Activated CD8-positive, alpha-beta memory T cell treated with anti-CD3 and anti-CD28 coated beads, Interleukin-2, amount 50 U/mL, for 4 hours (primary cell): ENCODE measurements around the gene C6.
"Not testable (repeated sequence)": the region's sequence is repeated elsewhere in the genome, so short reads cannot be mapped to it uniquely, and the experiment has no call there.

Experiments
- DNase-seq: peaks from one replicate; pipeline ENCODE4 v3.0.0-alpha.2; 2020

Gene C6

GRCh38 chr5:41213340-41213739 is at the start of gene C6:
C6 (minus strand) TSS chr5:41213532; CDS start chr5:41203230, 10,302 bp downstream.
- DNase-seq = no peak

- DNase-seq = no peak
Measured at GRCh38 chr5:41256400-41256799, 43.1 kb upstream of the C6 start.

- DNase-seq = no peak
Measured at GRCh38 chr5:41253109-41253508, 39.8 kb upstream of the C6 start.

GRCh38 chr5:41252036-41252435 is 38.7 kb upstream of the C6 start:
- DNase-seq = no peak

GRCh38 chr5:41250351-41250987 is 37.1 kb upstream of the C6 start:
- no peak for DNase-seq

DNA sequence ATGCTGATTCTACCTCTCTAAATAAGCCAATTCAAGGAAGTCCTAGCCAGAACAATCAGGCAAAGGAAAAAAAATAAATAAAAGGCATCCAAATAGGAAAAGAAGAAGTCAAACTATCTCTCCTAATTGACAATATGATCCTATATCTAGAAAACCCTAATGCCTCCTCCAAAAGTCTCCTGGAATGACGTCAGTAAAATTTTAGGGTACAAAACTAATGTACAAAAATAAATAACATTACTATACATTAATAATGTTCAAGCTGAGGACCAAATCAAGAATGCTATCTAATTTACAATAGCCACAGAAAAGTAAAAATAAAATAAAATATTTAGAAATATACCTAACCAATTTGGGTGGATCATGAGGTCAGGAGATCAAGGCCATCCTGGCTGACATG is 33.8 kb upstream of the C6 start:
- DNase-seq = no peak

GRCh38 chr5:41246376-41246775 is 33.0 kb upstream of the C6 start:
- no peak for DNase-seq

- no peak for DNase-seq
Measured at GRCh38 chr5:41243558-41243957, 30.2 kb upstream of the C6 start.

DNA sequence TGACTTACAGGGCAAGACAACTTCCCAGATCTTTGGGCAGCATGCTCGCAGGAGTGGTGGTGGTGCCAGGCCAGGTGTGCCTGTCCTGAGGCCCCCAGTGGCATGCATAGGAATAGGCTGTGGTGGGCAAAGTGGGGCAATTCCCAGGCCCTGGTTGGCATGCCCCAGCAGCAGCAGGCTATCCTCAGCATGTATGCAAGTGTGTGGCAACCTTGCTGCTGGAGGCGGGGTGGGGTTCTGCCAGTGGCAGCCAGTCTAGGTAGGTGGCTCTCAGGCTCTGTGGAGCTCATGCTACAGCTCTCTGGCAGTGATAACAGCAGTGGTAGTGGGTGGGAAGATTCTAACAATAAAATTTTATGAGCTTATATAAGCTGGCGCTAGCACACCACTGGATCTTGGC is 27.7 kb upstream of the C6 start:
- DNase-seq = no peak

DNA sequence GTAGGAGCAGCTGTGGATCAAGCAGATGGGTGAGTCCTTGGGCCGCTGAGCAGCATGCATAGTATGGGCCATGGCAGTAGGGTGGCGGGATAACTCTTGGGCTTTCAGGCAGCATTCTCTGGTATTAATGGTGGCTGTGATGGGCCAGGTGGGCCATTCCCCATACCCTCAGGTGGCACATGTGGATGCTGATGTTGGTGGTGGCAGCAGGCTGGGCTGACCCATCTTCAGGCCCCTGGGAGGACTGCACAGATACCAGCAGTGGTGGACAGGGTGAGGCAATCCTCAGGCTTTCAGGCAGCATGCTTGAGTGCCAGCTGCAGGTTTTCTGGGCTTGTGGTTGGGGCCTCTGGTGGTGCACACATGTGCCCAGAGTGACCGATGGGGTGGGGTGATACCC is 27.1 kb upstream of the C6 start:
- DNase-seq = no peak

- DNase-seq = no peak
Measured at GRCh38 chr5:41234475-41234874, 21.1 kb upstream of the C6 start.

DNA sequence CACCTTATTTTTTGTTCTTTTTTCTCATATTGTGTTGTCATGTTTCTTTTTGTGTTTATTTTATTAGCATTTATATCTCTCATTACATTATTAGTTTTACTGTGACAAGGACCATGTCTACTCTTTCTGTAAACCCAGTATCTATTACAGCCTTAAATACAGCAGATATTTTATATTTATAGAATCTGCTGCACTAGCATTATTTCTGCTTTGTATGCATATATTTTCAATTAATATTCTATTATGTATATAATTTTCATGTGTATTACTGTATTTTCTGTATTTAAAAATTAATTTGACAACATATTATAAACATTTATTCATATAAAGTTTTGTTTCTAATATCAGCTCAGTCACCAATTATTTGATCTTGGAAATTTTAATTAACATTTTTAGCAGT is 19.5 kb upstream of the C6 start:
- no peak for DNase-seq

DNA sequence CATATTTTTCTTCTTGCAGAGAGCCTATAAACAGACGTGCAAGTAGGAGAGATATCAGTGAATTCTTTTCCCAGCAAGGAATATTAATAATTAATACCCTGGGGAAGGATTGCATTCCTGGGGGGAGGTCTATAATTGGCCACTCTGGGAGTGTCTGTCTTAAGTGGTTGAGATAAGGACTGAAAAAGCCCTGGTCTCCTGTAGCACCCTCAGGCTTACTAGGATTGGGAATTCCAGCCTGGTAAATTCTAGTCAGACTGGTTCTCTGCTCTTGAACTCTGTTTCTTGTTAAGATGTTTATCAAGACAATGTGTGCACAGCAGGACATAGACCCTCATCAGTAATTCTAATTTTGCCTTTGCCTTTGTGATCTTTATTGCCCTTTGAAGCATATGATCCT is 16.9 kb upstream of the C6 start:
- not testable (repeated sequence) for DNase-seq

- DNase-seq = no peak
Measured at GRCh38 chr5:41223962-41224361, 10.6 kb upstream of the C6 start.

- no peak for DNase-seq
Measured at GRCh38 chr5:41219658-41220269, 6.4 kb upstream of the C6 start.

GRCh38 chr5:41218929-41219657 is 5.8 kb upstream of the C6 start:
- DNase-seq = no peak

- DNase-seq = no peak
Measured at GRCh38 chr5:41214182-41214581, 850 bp upstream of the C6 start.

DNA sequence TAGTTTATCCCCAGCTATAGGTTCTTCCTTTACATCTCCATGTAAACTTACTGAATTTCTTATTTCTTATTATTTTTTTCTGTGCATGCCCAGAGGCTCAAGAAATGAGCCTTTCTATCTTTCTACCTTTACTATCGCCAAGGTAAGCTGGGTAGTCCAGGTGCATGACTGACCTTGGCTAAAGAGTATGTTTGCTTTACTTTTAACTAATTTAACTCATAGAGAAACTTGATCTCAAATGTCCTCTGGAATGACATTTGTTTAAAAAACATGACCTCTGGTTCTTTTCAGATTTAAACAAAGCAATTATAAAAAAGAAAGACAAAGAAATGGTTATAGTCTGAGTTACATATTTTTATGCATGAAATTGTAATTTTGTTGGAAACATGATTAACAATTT is 397 bp downstream of the C6 start:
- no peak for DNase-seq

GRCh38 chr5:41211417-41211816 is 1.9 kb downstream of the C6 start:
- DNase-seq = no peak

DNA sequence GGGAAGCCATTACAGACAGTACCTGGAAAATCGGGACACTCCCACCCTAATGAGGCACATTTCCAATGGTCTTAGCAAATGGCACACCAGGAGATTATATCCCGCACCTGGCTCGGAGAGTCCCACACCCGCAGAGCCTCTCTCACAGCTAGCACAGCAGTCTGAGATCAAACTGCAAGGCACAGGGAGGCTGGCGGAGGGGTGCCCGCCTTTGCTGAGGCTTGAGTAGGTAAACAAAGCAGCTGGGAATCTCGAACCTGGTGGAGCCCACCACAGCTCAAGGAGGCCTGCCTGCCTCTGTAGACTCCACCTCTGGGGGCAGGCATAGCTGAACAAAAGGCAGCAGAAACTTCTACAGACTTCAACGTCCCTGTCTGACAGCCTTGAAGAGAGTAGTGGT is 7.9 kb downstream of the C6 start:
- DNase-seq = not testable (repeated sequence)

DNA sequence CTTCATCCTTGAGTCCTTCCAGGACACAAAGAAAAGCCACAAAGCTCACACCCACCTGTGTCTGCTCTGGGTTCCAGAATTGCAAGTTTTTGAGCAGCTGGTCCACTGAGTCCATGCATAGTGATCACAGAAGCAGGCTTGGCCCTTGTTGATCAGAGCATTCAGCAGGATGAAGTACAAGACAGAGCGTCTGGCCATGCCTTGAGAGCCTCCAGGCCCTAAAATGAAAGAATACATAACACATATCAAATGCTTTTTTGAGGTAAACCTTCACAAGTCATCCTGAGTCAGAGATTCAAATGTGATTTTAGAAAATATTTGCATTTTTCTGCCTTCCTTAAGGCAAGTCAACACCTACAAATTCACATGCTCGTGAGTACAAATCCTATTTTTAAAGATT is 10.3 kb downstream of the C6 start:
- DNase-seq = no peak

- DNase-seq = no peak
Measured at GRCh38 chr5:41201082-41201772, 12.1 kb downstream of the C6 start.

DNA sequence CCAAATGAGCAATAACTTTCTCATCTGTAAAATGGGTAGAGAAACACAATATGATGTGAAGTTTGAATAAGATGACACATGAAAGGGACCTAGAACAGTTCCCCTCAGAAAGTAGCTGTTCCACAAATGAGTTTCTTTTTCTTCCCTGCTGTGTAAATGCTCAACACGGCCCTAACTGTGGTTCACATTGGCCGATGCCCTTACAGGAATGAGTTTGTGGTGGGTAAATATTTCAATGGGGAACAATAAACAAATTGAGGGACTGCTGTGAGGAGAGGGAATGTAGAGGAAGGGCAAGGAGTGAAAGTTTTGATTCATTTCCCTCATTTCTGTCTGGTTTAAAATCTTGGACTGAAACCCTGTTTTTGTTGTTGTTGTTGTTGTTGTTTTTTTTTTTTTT is 12.8 kb downstream of the C6 start:
- DNase-seq = no peak

GRCh38 chr5:41199660-41200059 is 13.7 kb downstream of the C6 start:
- DNase-seq = no peak
